ENCODE measurements around the gene KCNAB2.

Gene KCNAB2

DNA sequence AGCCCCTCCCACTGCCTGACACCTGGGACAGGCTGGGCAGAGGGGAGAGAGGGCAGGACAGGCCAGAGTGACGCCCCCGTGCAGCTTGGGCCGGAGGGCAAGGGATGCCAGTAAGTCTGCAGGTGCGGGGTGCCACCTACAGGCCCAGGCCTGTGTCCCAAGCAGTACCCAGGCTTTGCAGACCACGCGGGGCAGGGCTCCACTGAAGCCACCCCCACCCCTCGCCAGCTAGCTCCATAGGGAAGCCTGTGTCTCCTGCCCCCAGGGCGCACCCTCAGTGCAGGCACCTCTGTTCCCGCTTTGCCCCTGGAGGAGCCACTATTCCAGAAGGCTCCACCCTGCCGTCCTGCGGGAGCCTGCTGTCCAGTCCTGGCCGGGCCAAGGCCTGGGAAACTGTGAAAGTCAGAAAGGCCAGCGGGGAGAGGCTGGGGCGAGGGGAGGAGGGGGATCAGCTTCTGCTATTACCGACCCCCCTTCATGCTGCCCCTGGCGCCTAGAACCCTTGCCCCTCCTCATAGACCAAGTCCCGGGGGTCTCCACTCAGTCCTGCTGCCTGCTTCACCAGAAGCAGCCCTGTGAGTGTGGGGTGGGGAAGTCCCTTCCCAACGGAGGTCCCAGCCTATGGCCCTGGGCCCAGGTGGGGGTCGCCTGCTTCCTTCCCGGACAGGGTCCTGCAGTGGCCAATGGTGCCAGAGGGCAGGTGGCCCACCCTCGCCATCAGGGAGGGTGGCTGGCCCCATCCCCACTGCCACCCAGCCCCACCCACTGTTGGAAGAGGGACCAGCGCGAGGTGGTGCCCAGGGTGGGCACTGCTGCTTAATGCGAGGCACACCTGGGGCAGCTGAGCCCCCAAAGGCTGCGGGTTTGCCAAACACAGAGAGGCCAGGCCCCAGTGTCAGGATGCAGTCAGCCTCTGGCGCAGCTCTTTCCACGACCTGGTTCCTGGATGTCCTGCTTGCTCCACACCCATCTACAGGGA lies 54.4 kb downstream of the KCNAB2 start:
- DNase-seq, result no peak

- no peak for DNase-seq
Measured at GRCh38 chr1:6100861-6101783, 55.4 kb downstream of the KCNAB2 start.

DNA sequence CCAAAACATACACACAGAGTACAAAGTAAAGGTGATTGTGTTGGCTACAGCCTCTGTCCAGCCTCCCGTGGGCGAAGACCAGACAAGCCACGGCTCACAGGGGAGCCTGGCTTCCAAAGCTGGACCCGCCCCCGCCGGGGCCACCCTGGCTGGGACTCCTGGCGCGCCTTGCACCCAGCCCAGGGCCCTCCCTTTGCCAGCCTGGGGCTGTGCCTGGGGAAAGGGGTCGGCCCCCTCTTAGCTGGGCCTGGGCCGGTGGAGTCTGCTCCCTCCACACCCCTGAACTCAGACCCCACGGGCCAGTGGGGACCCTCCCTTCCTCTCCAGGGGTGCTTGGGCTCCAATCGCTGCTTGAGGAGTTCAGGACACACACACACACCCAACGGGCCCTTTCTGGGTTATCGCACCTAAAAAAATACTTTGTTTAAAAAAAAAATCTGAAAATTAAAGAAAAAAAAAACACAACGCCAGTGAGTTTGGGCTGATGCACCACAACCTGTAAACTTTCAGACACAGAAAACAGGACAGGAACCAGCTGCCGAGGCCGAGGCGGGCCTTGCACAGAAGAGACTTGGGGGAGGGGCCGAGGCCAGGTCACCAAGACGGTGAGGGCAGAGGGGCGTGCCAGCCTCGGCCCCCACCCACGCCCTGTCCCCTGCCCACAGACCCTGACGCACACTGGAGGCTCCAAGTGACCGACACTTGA lies 56.3 kb downstream of the KCNAB2 start:
- no peak for DNase-seq

DNA sequence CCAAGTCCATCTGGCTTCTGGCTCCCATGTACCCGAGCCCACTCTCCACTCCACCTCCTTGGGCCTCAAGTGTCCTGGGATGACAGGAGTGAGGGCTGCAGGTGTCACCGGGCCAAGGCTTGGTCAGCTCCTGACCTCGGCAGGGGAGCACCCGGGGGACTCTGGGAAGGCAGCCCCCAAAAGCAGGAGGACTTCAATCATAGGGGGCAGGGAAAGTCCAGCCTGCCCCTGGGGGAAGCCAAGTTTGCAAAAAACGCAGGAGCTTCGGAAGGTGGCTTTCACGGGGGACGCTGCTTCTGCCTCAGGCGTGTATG lies 56.8 kb downstream of the KCNAB2 start:
- DNase-seq, result no peak

GRCh38 chr1:6103111-6103853 lies 57.6 kb downstream of the KCNAB2 start:
- no peak for DNase-seq

GRCh38 chr1:6103854-6104530 lies 58.3 kb downstream of the KCNAB2 start:
- DNase-seq, result no peak

DNA sequence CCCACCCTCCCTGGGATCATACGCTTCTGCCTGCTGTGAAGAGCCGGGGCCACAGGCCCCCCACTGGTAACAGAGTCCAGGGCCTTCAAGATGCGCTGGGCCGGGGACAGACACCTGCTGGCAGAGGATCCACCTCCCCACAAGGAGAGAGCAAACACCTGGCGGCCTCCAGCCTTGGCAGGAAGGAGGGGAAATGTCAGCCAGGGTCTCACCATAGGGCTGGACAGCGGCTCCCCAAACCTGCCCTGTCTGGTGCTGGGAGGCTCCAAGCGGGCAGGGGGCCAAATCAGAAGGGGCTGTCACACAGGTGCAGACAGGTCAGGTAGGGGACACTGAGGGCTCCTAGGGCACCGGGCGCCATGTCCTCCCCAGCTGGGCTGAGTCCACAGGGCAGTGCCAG lies 58.9 kb downstream of the KCNAB2 start:
- no peak for DNase-seq

DNA sequence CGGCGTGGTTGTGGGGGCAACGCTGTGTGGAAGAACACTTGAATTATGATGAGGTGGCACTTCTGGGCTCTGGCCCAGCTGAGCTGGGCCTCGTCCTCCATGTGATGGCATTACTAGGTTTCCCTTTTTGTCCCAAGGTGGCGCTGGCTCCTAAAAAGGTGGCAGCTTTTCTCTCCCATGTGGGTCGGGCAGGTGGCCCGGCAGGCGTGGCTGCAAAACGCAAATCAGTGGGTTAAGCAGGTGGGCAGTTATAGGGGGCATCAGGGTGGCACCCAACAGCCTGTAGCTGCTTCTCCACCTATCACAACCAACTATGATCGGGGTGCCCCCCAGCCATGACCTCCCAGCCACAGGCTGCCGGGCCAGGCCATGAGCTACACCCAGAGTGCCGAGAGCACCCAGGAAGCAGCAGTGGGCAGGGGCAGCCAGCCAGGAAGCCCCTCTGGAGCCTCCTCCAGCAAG lies 59.6 kb downstream of the KCNAB2 start:
- no peak for DNase-seq

- no peak for DNase-seq
Measured at GRCh38 chr1:6105763-6106162, 60.1 kb downstream of the KCNAB2 start.

- no peak for DNase-seq
Measured at GRCh38 chr1:6106321-6106731, 60.6 kb downstream of the KCNAB2 start.

- no peak for DNase-seq
Measured at GRCh38 chr1:6106977-6107376, 61.3 kb downstream of the KCNAB2 start.

DNA sequence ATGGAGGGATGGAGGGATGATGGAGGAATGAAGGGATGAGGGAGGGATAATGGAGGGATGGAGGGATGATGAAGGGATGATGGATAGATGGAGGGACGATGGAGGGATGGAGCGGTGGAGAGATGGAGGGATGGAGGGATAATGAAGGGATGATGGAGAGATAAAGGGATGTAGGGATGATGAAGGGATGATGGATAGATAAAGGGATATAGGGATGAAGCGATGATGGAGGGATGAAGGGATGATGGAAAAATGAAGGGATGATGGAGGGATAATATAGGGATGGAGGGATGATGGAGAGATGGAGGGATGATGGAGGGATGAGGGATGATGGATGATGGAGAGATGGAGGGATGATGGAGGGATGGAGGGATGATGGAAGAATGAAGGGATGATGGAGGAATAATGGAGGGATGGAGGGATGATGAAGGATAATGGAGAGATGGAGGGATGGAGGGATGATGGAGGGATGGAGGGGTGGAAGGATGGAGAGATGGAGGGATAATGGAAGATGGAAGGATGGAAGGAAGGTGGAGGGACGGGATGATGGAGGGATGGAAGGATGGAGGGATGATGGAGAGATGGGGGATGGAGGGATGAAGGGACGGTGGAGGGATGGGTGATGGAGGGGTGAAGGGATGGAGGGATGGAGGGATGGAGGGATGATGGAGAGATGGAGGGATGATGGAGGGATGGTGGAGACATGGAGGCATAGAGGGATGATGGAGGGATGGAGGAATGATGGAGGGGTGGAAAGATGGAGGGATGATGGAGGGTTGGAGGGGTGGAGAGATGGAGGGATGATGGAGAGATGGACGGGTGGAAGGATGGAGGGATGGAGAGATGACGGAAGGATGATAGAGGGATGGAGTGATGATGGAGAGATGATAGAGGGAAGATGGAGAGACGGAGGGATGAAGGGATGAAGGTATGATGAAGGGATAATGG lies 62.0 kb downstream of the KCNAB2 start:
- DNase-seq, result no peak

DNA sequence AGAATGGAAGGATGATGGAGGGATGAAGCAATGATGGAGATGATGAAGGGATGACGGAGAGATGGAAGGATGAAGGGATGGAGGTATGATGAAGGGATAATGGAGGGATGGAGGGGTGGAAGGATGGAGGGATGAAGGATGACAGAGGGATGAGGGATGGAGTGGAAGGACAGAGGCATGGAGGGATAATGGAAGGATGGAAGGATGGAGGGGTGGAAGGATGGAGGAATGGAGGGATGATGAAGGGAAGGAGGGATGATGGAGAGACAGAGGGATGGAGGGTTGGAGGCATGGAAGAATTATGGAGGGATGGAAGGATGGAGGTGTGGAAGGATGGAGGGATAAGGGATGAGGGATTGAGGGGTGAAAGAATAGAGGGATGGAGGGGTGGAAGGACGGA lies 62.8 kb downstream of the KCNAB2 start:
- DNase-seq, result no peak

DNA sequence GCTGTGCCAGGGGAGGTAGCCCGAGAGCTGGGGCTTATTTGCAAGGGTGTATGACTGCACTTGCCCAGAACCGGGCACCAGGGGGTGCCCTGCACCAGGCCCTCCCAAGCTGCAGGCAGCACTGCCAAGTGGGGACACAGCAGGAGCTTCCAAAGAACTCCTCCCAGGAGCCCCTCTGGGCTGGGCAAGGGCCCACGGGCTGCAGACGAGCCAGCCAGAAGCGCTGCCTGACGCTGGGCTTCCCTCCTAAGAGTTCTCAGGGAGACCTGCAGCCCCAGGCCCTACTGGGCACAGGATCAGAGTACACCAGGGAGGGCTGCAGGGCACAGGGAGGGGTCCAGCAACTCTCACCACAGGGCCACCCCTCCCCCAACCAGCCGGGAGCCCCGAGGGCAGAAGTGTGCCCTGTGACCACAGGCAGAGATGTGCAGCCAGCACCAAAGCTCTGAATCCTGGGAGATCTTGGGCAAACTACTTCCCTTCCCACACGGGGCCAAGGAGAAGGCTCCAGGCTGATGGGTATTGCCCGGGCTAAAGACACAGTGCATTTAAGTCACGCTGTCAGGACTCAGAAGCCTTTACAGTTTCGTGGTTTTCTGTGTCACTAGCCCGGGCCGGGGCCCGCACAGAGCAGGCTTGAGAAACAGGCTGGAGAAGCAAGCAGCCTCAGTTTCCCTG lies 63.4 kb downstream of the KCNAB2 start:
- peak; percentile 50 to 65 for DNase-seq

DNA sequence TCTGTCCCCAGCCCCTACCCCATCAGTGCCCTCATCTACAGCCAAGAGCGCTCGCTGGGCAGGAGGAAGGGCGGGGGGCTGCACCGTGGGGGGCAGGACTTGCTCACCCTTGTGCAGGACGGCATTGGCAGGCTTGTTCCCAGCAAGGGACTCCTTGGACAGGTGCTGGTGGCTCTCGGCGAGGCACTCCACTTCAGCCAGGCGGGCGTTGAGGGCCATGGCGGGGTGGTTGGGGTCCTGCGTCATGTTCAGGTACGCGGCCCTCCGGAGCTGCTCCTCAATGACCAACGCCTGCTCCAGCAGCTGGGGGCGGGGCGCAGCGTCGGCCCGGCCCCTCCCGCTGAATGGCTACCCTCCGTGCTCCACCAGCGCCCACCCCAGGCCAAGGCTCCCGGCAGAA lies 64.0 kb downstream of the KCNAB2 start:
- DNase-seq, result no peak

GRCh38 chr1:6110326-6110725 lies 64.6 kb downstream of the KCNAB2 start:
- DNase-seq, result no peak

DNA sequence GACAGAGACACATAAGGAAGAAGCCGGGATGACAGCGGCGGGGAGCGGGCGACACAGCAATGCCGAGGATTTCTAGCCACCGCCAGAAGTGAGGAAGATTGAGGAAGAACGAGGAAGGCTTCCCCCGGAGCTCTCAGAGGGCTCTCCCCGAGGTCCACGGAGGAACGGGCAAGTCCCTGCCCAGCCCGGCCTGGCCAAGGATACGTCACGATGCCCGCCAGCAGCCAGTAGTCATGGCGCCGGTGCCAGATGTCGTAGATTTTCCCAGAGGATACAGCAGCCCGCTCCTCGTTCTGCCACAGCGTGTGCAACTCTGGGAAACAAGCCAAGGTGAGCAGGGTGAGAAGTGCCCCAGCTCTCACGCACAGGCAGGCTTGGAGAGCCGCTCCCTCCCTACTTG lies 65.9 kb downstream of the KCNAB2 start:
- DNase-seq, result peak; percentile 90 to 94

GRCh38 chr1:6111991-6112689 lies 66.5 kb downstream of the KCNAB2 start:
- no peak for DNase-seq

DNA sequence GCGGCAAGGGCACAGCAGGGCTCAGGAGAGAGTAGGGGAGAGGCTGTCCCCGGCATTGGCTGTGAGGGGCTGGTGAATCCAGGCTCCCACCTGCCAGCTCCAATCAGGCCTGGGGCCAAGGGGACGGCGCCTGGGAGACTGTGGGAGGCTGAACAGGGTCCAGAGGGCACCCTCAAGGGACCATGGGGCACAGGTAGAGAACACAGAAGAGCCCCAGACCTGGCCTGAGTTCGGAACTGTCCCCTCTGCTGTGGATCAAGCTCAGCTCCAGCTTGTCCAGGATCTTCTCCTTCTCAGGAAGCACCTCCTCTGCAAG lies 67.0 kb downstream of the KCNAB2 start:
- DNase-seq, result no peak

All from SHP77 (cell line).